Transverse colon (tissue), 3 donors: ENCODE results near the gene FASTKD1.

Experiments used
- EP300 ChIP-seq: sonication (generic); formaldehyde crosslinking; IDR thresholded peaks from one replicate; pipeline ENCODE4 v1.6.1; 2017; ENCODE audit warnings: antibody characterized with exemption, low read depth
- POLR2A ChIP-seq: fragments of 450-650 bp; IDR thresholded peaks from one replicate; pipeline ENCODE4 v1.6.1; 2016; ENCODE audit warnings: antibody characterized with exemption, mild to moderate bottlenecking, moderate library complexity
- TF ChIP-seq, protein P1 (sequence below), 5 experiments: fragments of 200-600 bp in 3 of 5; fragments of 450-650 bp in 2 of 5; sonication (generic) in 3 of 5; IDR thresholded peaks; 1 replicate in 2 of 5; 2 replicates in 3 of 5; pipeline ENCODE4 v1.5.1; 2016 to 2017; ENCODE audit warnings: antibody characterized with exemption in 5 of 5, inconsistent platforms in 3 of 5, mild to moderate bottlenecking in 2 of 5, moderate library complexity in 1 of 5

DNA sequence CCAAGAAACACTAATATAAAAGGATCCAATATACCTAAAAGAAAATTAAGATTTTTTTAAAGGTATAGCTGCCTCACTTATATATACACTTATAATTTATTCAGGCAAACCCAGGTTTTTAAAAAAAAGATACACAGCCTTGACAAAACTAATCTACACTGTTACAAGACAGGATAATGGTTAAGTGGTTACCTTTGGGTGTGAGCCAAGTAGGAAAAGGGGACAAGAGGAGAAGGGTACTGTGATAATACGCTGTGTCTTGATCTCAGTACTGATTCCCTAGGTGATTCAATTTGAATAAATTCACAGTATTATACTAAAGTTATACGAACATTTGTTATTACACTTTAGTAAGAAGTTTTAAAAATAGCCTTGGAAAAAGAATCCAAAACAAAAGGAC lies 33.5 kb downstream of the FASTKD1 start:
- TF ChIP-seq, protein P1, sequence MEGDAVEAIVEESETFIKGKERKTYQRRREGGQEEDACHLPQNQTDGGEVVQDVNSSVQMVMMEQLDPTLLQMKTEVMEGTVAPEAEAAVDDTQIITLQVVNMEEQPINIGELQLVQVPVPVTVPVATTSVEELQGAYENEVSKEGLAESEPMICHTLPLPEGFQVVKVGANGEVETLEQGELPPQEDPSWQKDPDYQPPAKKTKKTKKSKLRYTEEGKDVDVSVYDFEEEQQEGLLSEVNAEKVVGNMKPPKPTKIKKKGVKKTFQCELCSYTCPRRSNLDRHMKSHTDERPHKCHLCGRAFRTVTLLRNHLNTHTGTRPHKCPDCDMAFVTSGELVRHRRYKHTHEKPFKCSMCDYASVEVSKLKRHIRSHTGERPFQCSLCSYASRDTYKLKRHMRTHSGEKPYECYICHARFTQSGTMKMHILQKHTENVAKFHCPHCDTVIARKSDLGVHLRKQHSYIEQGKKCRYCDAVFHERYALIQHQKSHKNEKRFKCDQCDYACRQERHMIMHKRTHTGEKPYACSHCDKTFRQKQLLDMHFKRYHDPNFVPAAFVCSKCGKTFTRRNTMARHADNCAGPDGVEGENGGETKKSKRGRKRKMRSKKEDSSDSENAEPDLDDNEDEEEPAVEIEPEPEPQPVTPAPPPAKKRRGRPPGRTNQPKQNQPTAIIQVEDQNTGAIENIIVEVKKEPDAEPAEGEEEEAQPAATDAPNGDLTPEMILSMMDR (IDR thresholded peaks at IDR 0.05) = no peak
- TF ChIP-seq POLR2A = no peak
- TF ChIP-seq EP300 = no peak
